ENCODE measurements around the gene PRKAG2. TPM values are rescaled to one million over a fixed set of nuclear protein-coding genes. Genes with fewer than 3 reads are reported as not detected.

PRKAG2 gene
- total and polyA plus RNA-seq, 2 experiments from 2014 or later: 9.1 to 14.9 TPM

- H3K79me2 ChIP-seq (replicated peaks; ENCODE audit: insufficient read depth): no peaks in the 10 kb centered on the region
Measured at GRCh38 chr7:151658778-151659177, 218.1 kb downstream of the PRKAG2 start.

More at GRCh38 chr7:151658778-151659177, 218.1 kb downstream of the PRKAG2 start:
- H2AFZ ChIP-seq: no peak overlapping the region
- H3K27me3 ChIP-seq (ENCODE audit: insufficient read depth): no peaks in the 10 kb centered on the region
- ATAC-seq (no peak), DNase-seq (ENCODE audit: low spot score) (no peak)
- no peak overlapping the region for H3K4me2 ChIP-seq
- Mint-ChIP-seq H3K27ac (no peak overlapping the region), H3K27me3 (ENCODE audit: insufficient read depth, low read depth, poor library complexity) (peaks cover 4% of the 10 kb centered on the region), H3K9me3 (no peaks in the 10 kb centered on the region; the same call in 2 of the 3 replicates), H3K4me1 (no peaks in the 10 kb centered on the region), H3K4me3 (no peak overlapping the region), H3K36me3 (ENCODE audit: low read depth) (no peaks in the 10 kb centered on the region)
- no peaks in the 10 kb centered on the region for H3K36me3 ChIP-seq (ENCODE audit: insufficient read depth)
- H3K4me1 ChIP-seq (ENCODE audit: insufficient read depth): no peaks in the 10 kb centered on the region
- no peak overlapping the region for H3K4me3 ChIP-seq
- TF ChIP-seq, protein P1, sequence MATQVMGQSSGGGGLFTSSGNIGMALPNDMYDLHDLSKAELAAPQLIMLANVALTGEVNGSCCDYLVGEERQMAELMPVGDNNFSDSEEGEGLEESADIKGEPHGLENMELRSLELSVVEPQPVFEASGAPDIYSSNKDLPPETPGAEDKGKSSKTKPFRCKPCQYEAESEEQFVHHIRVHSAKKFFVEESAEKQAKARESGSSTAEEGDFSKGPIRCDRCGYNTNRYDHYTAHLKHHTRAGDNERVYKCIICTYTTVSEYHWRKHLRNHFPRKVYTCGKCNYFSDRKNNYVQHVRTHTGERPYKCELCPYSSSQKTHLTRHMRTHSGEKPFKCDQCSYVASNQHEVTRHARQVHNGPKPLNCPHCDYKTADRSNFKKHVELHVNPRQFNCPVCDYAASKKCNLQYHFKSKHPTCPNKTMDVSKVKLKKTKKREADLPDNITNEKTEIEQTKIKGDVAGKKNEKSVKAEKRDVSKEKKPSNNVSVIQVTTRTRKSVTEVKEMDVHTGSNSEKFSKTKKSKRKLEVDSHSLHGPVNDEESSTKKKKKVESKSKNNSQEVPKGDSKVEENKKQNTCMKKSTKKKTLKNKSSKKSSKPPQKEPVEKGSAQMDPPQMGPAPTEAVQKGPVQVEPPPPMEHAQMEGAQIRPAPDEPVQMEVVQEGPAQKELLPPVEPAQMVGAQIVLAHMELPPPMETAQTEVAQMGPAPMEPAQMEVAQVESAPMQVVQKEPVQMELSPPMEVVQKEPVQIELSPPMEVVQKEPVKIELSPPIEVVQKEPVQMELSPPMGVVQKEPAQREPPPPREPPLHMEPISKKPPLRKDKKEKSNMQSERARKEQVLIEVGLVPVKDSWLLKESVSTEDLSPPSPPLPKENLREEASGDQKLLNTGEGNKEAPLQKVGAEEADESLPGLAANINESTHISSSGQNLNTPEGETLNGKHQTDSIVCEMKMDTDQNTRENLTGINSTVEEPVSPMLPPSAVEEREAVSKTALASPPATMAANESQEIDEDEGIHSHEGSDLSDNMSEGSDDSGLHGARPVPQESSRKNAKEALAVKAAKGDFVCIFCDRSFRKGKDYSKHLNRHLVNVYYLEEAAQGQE (IDR thresholded peaks at IDR 0.05; ENCODE audit: unreplicated experiment): no peak
- TF ChIP-seq EZH2phosphoT487 (IDR thresholded peaks at IDR 0.05; ENCODE audit: unreplicated experiment): no peak
- TF ChIP-seq, protein P2, sequence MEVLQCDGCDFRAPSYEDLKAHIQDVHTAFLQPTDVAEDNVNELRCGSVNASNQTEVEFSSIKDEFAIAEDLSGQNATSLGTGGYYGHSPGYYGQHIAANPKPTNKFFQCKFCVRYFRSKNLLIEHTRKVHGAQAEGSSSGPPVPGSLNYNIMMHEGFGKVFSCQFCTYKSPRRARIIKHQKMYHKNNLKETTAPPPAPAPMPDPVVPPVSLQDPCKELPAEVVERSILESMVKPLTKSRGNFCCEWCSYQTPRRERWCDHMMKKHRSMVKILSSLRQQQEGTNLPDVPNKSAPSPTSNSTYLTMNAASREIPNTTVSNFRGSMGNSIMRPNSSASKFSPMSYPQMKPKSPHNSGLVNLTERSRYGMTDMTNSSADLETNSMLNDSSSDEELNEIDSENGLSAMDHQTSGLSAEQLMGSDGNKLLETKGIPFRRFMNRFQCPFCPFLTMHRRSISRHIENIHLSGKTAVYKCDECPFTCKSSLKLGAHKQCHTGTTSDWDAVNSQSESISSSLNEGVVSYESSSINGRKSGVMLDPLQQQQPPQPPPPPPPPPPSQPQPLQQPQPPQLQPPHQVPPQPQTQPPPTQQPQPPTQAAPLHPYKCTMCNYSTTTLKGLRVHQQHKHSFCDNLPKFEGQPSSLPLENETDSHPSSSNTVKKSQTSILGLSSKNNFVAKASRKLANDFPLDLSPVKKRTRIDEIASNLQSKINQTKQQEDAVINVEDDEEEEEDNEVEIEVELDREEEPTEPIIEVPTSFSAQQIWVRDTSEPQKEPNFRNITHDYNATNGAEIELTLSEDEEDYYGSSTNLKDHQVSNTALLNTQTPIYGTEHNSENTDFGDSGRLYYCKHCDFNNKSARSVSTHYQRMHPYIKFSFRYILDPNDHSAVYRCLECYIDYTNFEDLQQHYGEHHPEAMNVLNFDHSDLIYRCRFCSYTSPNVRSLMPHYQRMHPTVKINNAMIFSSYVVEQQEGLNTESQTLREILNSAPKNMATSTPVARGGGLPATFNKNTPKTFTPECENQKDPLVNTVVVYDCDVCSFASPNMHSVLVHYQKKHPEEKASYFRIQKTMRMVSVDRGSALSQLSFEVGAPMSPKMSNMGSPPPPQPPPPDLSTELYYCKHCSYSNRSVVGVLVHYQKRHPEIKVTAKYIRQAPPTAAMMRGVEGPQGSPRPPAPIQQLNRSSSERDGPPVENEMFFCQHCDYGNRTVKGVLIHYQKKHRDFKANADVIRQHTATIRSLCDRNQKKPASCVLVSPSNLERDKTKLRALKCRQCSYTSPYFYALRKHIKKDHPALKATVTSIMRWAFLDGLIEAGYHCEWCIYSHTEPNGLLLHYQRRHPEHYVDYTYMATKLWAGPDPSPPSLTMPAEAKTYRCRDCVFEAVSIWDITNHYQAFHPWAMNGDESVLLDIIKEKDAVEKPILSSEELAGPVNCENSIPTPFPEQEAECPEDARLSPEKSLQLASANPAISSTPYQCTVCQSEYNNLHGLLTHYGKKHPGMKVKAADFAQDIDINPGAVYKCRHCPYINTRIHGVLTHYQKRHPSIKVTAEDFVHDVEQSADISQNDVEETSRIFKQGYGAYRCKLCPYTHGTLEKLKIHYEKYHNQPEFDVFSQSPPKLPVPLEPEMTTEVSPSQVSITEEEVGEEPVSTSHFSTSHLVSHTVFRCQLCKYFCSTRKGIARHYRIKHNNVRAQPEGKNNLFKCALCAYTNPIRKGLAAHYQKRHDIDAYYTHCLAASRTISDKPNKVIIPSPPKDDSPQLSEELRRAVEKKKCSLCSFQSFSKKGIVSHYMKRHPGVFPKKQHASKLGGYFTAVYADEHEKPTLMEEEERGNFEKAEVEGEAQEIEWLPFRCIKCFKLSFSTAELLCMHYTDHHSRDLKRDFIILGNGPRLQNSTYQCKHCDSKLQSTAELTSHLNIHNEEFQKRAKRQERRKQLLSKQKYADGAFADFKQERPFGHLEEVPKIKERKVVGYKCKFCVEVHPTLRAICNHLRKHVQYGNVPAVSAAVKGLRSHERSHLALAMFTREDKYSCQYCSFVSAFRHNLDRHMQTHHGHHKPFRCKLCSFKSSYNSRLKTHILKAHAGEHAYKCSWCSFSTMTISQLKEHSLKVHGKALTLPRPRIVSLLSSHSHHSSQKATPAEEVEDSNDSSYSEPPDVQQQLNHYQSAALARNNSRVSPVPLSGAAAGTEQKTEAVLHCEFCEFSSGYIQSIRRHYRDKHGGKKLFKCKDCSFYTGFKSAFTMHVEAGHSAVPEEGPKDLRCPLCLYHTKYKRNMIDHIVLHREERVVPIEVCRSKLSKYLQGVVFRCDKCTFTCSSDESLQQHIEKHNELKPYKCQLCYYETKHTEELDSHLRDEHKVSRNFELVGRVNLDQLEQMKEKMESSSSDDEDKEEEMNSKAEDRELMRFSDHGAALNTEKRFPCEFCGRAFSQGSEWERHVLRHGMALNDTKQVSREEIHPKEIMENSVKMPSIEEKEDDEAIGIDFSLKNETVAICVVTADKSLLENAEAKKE (CRISPR knock-in tag; IDR thresholded peaks at IDR 0.05): no peak
- no peak for TF ChIP-seq JUNB (IDR thresholded peaks at IDR 0.05; ENCODE audit: unreplicated experiment)
- TF ChIP-seq CREB1 (CRISPR knock-in tag; IDR thresholded peaks at IDR 0.05; ENCODE audit: low read depth): no peak
- no peak for TF ChIP-seq ZNF114 (CRISPR knock-in tag; IDR thresholded peaks at IDR 0.05)
- no peak for TF ChIP-seq EZH2 (IDR thresholded peaks at IDR 0.05; ENCODE audit: low read depth, unreplicated experiment)
- no peak for TF ChIP-seq NANOG (IDR thresholded peaks at IDR 0.05; ENCODE audit: borderline replicate concordance)
- no peak for TF ChIP-seq ZNF331 (CRISPR knock-in tag; IDR thresholded peaks at IDR 0.05; ENCODE audit: low read depth)
- TF ChIP-seq, protein P3, sequence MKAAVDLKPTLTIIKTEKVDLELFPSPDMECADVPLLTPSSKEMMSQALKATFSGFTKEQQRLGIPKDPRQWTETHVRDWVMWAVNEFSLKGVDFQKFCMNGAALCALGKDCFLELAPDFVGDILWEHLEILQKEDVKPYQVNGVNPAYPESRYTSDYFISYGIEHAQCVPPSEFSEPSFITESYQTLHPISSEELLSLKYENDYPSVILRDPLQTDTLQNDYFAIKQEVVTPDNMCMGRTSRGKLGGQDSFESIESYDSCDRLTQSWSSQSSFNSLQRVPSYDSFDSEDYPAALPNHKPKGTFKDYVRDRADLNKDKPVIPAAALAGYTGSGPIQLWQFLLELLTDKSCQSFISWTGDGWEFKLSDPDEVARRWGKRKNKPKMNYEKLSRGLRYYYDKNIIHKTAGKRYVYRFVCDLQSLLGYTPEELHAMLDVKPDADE (IDR thresholded peaks at IDR 0.05): no peak
- TF ChIP-seq POLR2AphosphoS5 (IDR thresholded peaks at IDR 0.05; ENCODE audit: low read depth): no peak
- TF ChIP-seq, protein P4, sequence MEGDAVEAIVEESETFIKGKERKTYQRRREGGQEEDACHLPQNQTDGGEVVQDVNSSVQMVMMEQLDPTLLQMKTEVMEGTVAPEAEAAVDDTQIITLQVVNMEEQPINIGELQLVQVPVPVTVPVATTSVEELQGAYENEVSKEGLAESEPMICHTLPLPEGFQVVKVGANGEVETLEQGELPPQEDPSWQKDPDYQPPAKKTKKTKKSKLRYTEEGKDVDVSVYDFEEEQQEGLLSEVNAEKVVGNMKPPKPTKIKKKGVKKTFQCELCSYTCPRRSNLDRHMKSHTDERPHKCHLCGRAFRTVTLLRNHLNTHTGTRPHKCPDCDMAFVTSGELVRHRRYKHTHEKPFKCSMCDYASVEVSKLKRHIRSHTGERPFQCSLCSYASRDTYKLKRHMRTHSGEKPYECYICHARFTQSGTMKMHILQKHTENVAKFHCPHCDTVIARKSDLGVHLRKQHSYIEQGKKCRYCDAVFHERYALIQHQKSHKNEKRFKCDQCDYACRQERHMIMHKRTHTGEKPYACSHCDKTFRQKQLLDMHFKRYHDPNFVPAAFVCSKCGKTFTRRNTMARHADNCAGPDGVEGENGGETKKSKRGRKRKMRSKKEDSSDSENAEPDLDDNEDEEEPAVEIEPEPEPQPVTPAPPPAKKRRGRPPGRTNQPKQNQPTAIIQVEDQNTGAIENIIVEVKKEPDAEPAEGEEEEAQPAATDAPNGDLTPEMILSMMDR (conservative IDR thresholded peaks at IDR 0.05; ENCODE audit: low read depth in 2 of 2): no peak
- no peak for TF ChIP-seq STAT1 (IDR thresholded peaks at IDR 0.05; ENCODE audit: unreplicated experiment)
- no peaks in the 10 kb centered on the region for H3K9me2 ChIP-seq (ENCODE audit: insufficient read depth)
- H4K20me1 ChIP-seq (replicated peaks; ENCODE audit: insufficient read depth): no peaks in the 10 kb centered on the region
- H3F3A ChIP-seq (replicated peaks; ENCODE audit: low read depth): no peaks in the 10 kb centered on the region
- no peak overlapping the region for H3K27ac ChIP-seq (ENCODE audit: low read depth)
